T-helper 2 cell treated with Interferon-gamma antibody and Interleukin-4, amounts not matched to agents 5 μg/mL and 100 μg/mL, for 36 hours (primary cell): ENCODE data around the gene RASSF5.

Source experiments
- DNase-seq: peaks from one replicate; pipeline ENCODE4 v3.0.0; 2021; ENCODE audit warnings: low spot score
- H3K27ac Mint-ChIP-seq: one replicate; pipeline ENCODE4 v1.8.0; 2021; ENCODE audit warnings: mild to moderate bottlenecking, mixed read lengths
- H3K27me3 Mint-ChIP-seq: one replicate; pipeline ENCODE4 v1.8.0; 2021; ENCODE audit warnings: low read depth, mixed read lengths
- H3K36me3 Mint-ChIP-seq: one replicate; pipeline ENCODE4 v1.8.0; 2021; ENCODE audit warnings: low read depth, mixed read lengths
- H3K4me1 Mint-ChIP-seq: one replicate; pipeline ENCODE4 v1.8.0; 2021; ENCODE audit warnings: low read depth, mixed read lengths
- H3K4me3 Mint-ChIP-seq: one replicate; pipeline ENCODE4 v1.8.0; 2022; ENCODE audit warnings: mild to moderate bottlenecking, moderate library complexity, mixed read lengths
- H3K9me3 Mint-ChIP-seq: one replicate; pipeline ENCODE4 v1.8.0; 2021; ENCODE audit warnings: mixed read lengths

The RASSF5 gene

GRCh38 chr1:206496131-206496793, 11.1 kb upstream of the RASSF5 start:
- no peak overlapping the region for H3K27ac Mint-ChIP-seq
- no peaks in the 10 kb centered on the region for H3K9me3 Mint-ChIP-seq
- H3K27me3 Mint-ChIP-seq: no peaks in the 10 kb centered on the region
- no peak overlapping the region for H3K4me3 Mint-ChIP-seq
- DNase-seq: no peak
- H3K4me1 Mint-ChIP-seq: peaks cover 7% of the 10 kb centered on the region
- peaks cover 49% of the 10 kb centered on the region for H3K36me3 Mint-ChIP-seq

- H3K4me1 Mint-ChIP-seq: peaks cover 6% of the 10 kb centered on the region
- no peaks in the 10 kb centered on the region for H3K27me3 Mint-ChIP-seq
- no peaks in the 10 kb centered on the region for H3K9me3 Mint-ChIP-seq
- H3K4me3 Mint-ChIP-seq: no peak overlapping the region
- peaks cover 40% of the 10 kb centered on the region for H3K36me3 Mint-ChIP-seq
- no peak overlapping the region for H3K27ac Mint-ChIP-seq
- no peak for DNase-seq
Observed at GRCh38 chr1:206497363-206497762, 10.0 kb upstream of the RASSF5 start.

- Mint-ChIP-seq H3K27me3 (no peaks in the 10 kb centered on the region), H3K4me3 (no peak overlapping the region), H3K27ac (peak overlapping the region; percentile 52), H3K4me1 (peaks cover 8% of the 10 kb centered on the region), H3K36me3 (peaks cover 36% of the 10 kb centered on the region), H3K9me3 (no peaks in the 10 kb centered on the region)
- DNase-seq: no peak
Observed at GRCh38 chr1:206497774-206498173, 9.6 kb upstream of the RASSF5 start.

- H3K9me3 Mint-ChIP-seq: no peaks in the 10 kb centered on the region
- DNase-seq: no peak
- H3K27me3 Mint-ChIP-seq: no peaks in the 10 kb centered on the region
- H3K27ac Mint-ChIP-seq: no peak overlapping the region
- H3K36me3 Mint-ChIP-seq: peaks cover 29% of the 10 kb centered on the region
- H3K4me1 Mint-ChIP-seq: peaks cover 8% of the 10 kb centered on the region
- H3K4me3 Mint-ChIP-seq: no peak overlapping the region
Observed at GRCh38 chr1:206498685-206499084, 8.6 kb upstream of the RASSF5 start.

GRCh38 chr1:206500046-206500445, 7.3 kb upstream of the RASSF5 start:
- H3K4me3 Mint-ChIP-seq: no peak overlapping the region
- H3K27ac Mint-ChIP-seq: no peak overlapping the region
- no peaks in the 10 kb centered on the region for H3K27me3 Mint-ChIP-seq
- H3K36me3 Mint-ChIP-seq: peaks cover 30% of the 10 kb centered on the region
- no peak for DNase-seq
- no peaks in the 10 kb centered on the region for H3K9me3 Mint-ChIP-seq
- peaks cover 19% of the 10 kb centered on the region for H3K4me1 Mint-ChIP-seq

GRCh38 chr1:206501881-206502280, 5.5 kb upstream of the RASSF5 start:
- H3K27ac Mint-ChIP-seq: no peak overlapping the region
- no peak overlapping the region for H3K4me3 Mint-ChIP-seq
- no peaks in the 10 kb centered on the region for H3K9me3 Mint-ChIP-seq
- peaks cover 19% of the 10 kb centered on the region for H3K36me3 Mint-ChIP-seq
- H3K4me1 Mint-ChIP-seq: peaks cover 24% of the 10 kb centered on the region
- no peak for DNase-seq
- peaks cover 9% of the 10 kb centered on the region for H3K27me3 Mint-ChIP-seq

- H3K27me3 Mint-ChIP-seq: peaks cover 9% of the 10 kb centered on the region
- peaks cover 24% of the 10 kb centered on the region for H3K4me1 Mint-ChIP-seq
- H3K9me3 Mint-ChIP-seq: no peaks in the 10 kb centered on the region
- H3K27ac Mint-ChIP-seq: no peak overlapping the region
- DNase-seq: no peak
- H3K4me3 Mint-ChIP-seq: no peak overlapping the region
- peaks cover 17% of the 10 kb centered on the region for H3K36me3 Mint-ChIP-seq
Observed at GRCh38 chr1:206502403-206502802, 4.9 kb upstream of the RASSF5 start.

- H3K27ac Mint-ChIP-seq: no peak overlapping the region
- peaks cover 17% of the 10 kb centered on the region for H3K36me3 Mint-ChIP-seq
- peaks cover 11% of the 10 kb centered on the region for H3K27me3 Mint-ChIP-seq
- no peaks in the 10 kb centered on the region for H3K9me3 Mint-ChIP-seq
- DNase-seq: no peak
- H3K4me3 Mint-ChIP-seq: no peak overlapping the region
- peaks cover 24% of the 10 kb centered on the region for H3K4me1 Mint-ChIP-seq
Observed at GRCh38 chr1:206502812-206503211, 4.5 kb upstream of the RASSF5 start.

GRCh38 chr1:206503591-206504362, 3.6 kb upstream of the RASSF5 start:
- Mint-ChIP-seq H3K27me3 (peaks cover 20% of the 10 kb centered on the region), H3K36me3 (peaks cover 10% of the 10 kb centered on the region), H3K9me3 (no peaks in the 10 kb centered on the region), H3K4me3 (no peak overlapping the region), H3K27ac (no peak overlapping the region), H3K4me1 (peaks cover 26% of the 10 kb centered on the region)
- DNase-seq: peak; percentile 71

- Mint-ChIP-seq H3K4me3 (no peak overlapping the region), H3K27ac (no peak overlapping the region), H3K4me1 (peaks cover 26% of the 10 kb centered on the region), H3K27me3 (peaks cover 26% of the 10 kb centered on the region), H3K9me3 (no peaks in the 10 kb centered on the region), H3K36me3 (peaks cover 8% of the 10 kb centered on the region)
- no peak for DNase-seq
Observed at GRCh38 chr1:206504363-206504713, 3.0 kb upstream of the RASSF5 start.

- Mint-ChIP-seq H3K4me1 (peaks cover 26% of the 10 kb centered on the region), H3K36me3 (peaks cover 5% of the 10 kb centered on the region), H3K27me3 (peaks cover 41% of the 10 kb centered on the region), H3K27ac (no peak overlapping the region), H3K9me3 (no peaks in the 10 kb centered on the region), H3K4me3 (peak overlapping the region; percentile 77)
- DNase-seq: no peak
Observed at GRCh38 chr1:206505702-206506355, 1.5 kb upstream of the RASSF5 start.

GRCh38 chr1:206506405-206507283, 687 bp upstream of the RASSF5 start:
- DNase-seq: peak; percentile 22
- Mint-ChIP-seq H3K4me1 (peaks cover 26% of the 10 kb centered on the region), H3K27ac (no peak overlapping the region), H3K27me3 (peaks cover 42% of the 10 kb centered on the region), H3K9me3 (no peaks in the 10 kb centered on the region), H3K36me3 (peaks cover 5% of the 10 kb centered on the region), H3K4me3 (peak overlapping the region; percentile 77)

GRCh38 chr1:206508130-206508889, 979 bp downstream of the RASSF5 start:
- Mint-ChIP-seq H3K27ac (no peak overlapping the region), H3K9me3 (no peaks in the 10 kb centered on the region), H3K4me1 (peaks cover 24% of the 10 kb centered on the region), H3K27me3 (peaks cover 42% of the 10 kb centered on the region), H3K4me3 (peak overlapping the region; percentile 62), H3K36me3 (peaks cover 5% of the 10 kb centered on the region)
- DNase-seq: no peak
